Measurements from ENCODE around the gene ATP13A5.

Gene ATP13A5

DNA sequence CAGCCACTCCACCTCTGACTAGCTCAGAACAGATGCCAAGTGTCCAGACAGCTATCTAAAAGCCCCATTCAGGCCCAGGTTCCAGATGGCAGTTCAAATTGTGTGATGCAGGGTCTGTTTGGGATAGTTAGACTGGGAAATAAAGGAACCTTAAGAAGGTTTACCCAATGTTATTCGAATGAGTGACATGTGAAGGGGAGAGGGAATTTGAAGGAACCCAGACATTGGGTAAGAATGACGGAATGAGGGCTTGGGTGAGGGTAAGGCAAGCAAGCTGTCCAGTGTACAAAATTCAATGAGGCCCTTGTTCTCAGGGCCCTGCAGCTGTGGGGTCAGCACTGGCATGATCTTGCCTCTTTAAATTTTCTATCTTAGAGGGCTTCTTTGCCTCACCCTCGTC is 34.1 kb downstream of the ATP13A5 start:
- no peak for TF ChIP-seq MAX (IDR thresholded peaks at IDR 0.05; ENCODE audit: low read depth, low read length)
- TF ChIP-seq, protein P1, sequence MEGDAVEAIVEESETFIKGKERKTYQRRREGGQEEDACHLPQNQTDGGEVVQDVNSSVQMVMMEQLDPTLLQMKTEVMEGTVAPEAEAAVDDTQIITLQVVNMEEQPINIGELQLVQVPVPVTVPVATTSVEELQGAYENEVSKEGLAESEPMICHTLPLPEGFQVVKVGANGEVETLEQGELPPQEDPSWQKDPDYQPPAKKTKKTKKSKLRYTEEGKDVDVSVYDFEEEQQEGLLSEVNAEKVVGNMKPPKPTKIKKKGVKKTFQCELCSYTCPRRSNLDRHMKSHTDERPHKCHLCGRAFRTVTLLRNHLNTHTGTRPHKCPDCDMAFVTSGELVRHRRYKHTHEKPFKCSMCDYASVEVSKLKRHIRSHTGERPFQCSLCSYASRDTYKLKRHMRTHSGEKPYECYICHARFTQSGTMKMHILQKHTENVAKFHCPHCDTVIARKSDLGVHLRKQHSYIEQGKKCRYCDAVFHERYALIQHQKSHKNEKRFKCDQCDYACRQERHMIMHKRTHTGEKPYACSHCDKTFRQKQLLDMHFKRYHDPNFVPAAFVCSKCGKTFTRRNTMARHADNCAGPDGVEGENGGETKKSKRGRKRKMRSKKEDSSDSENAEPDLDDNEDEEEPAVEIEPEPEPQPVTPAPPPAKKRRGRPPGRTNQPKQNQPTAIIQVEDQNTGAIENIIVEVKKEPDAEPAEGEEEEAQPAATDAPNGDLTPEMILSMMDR (IDR thresholded peaks at IDR 0.05; ENCODE audit: low read depth, low read length), result no peak
- H3K4me3 ChIP-seq (ENCODE audit: low read depth, low read length), result no peak overlapping the region
- no peak for DNase-seq (ENCODE audit: low read depth)

DNA sequence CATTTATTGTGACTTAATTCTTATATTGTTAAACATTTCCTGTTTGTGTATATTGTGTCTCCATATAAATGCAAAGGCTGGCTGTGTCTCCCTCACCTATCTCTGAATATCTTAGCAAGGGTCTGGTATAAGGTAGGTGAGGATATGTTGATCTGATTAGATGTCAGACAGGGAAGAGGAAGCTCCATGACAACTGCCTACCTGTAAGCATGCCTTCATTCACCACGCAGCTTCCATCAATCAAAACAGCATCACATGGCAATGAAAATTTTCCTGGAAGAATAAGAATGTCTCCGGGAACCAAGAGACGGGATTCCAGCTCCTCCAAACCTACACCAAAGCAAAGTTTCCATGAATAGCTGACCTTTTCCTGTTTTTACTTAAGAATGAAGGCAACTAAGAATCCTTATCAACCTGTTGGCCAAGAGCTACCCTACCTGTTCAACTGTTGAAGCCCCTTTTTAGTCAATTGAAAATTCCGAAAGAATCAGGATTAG is 34.8 kb downstream of the ATP13A5 start:
- TF ChIP-seq, protein P1 (IDR thresholded peaks at IDR 0.05; ENCODE audit: low read depth, low read length), result no peak
- no peak for TF ChIP-seq POLR2A (IDR thresholded peaks at IDR 0.05; ENCODE audit: extremely low read depth, insufficient read length)
- no peak for TF ChIP-seq MAX (IDR thresholded peaks at IDR 0.05; ENCODE audit: low read depth, low read length)
- no peak for TF ChIP-seq MYC (IDR thresholded peaks at IDR 0.05; ENCODE audit: low read depth, low read length)
- no peak overlapping the region for H3K4me3 ChIP-seq (ENCODE audit: low read depth, low read length)
- no peak for DNase-seq (ENCODE audit: low read depth)

GRCh38 chr3:193342551-193342950 is 36.0 kb downstream of the ATP13A5 start:
- DNase-seq (ENCODE audit: low read depth), result no peak
- H3K4me3 ChIP-seq (ENCODE audit: low read depth, low read length), result no peak overlapping the region
- no peak for TF ChIP-seq POLR2A (IDR thresholded peaks at IDR 0.05; ENCODE audit: extremely low read depth, insufficient read length)
- TF ChIP-seq, protein P1 (IDR thresholded peaks at IDR 0.05; ENCODE audit: low read depth, low read length), result no peak
- TF ChIP-seq MYC (IDR thresholded peaks at IDR 0.05; ENCODE audit: low read depth, low read length), result no peak
- TF ChIP-seq MAX (IDR thresholded peaks at IDR 0.05; ENCODE audit: low read depth, low read length), result no peak

GRCh38 chr3:193335031-193335430 is 43.5 kb downstream of the ATP13A5 start:
- H3K4me3 ChIP-seq (ENCODE audit: low read depth, low read length), result no peak overlapping the region
- TF ChIP-seq POLR2A (IDR thresholded peaks at IDR 0.05; ENCODE audit: extremely low read depth, insufficient read length), result no peak
- no peak for TF ChIP-seq MYC (IDR thresholded peaks at IDR 0.05; ENCODE audit: low read depth, low read length)
- no peak for TF ChIP-seq MAX (IDR thresholded peaks at IDR 0.05; ENCODE audit: low read depth, low read length)
- TF ChIP-seq, protein P1 (IDR thresholded peaks at IDR 0.05; ENCODE audit: low read depth, low read length), result no peak
- DNase-seq (ENCODE audit: low read depth), result no peak

DNA sequence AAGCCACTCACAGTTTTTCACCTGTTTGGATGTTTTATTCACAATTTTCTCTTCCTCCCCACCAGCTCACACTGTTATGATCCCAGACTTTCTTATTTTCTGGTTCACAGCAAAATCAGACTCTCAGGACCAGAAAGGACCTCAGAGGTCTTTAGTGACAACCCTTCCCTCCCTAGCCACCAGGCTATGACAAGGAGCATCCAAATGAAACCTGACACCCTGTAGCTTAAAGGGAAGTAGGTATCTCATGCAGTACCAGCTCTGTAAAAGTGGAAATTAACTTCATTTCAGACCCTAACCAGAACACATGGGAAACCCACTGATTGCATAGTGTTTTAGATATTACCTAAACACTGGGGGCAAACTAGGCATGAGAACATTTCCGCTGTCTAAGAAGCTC is 45.3 kb downstream of the ATP13A5 start:
- H3K4me3 ChIP-seq (ENCODE audit: low read depth, low read length), result no peak overlapping the region
- TF ChIP-seq MAX (IDR thresholded peaks at IDR 0.05; ENCODE audit: low read depth, low read length) (no peak), POLR2A (IDR thresholded peaks at IDR 0.05; ENCODE audit: extremely low read depth, insufficient read length) (no peak), MYC (IDR thresholded peaks at IDR 0.05; ENCODE audit: low read depth, low read length) (no peak)
- TF ChIP-seq, protein P1 (IDR thresholded peaks at IDR 0.05; ENCODE audit: low read depth, low read length), result no peak
- DNase-seq (ENCODE audit: low read depth), result no peak
